Astrocyte of the hippocampus (primary cell): ENCODE data around the gene ALDH1B1.

ENCODE experiments used
- DNase-seq: peaks from one replicate; pipeline ENCODE4 v3.0.0; 2011; ENCODE audit warnings: low read depth, low spot score

ALDH1B1 gene

DNA sequence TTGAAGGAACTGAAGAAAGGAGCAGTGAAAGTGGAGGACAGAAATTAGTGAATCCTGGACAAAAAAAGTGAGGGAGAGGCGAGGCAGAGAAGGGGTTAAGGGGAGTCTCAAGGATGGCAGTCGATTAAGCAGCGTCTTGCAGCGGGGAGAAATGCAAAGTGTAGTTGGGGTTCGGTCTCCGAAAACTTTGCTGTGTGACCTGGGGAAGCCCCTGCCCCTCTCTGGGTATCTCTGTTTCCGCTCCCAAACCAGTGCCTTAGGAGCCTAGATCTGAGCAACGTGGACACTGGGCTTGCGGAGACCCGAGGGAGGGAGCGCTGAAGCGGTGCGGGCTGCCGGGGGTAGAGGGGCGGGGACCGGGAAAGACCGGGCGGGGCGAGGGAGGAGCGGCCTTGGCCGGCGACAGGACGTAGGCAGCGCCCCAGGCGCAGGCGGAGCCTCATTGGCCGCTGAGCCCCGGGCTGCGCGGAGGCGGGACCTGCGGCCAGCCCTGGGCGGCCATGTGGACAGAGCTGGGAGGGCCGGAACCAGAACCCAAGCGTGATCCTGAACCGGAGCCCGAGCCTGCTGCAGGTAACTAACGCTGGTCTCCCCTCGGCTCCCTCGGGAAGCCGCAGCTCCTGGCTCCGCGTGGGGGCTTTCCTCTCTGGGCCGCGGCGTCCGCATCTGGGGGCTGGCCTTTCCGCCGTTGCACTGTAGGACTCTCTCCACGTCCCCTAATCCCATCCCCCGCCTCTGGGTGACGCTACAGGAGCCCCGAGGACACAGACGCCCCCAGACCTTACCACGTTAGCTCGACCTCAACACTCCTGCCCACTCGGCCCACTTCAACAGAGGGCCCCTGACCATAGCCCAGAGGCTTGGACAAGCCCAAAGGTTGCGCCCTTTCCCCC is at the start of gene ALDH1B1:
ALDH1B1 (plus strand) TSS at position 468 of the 893 bp plus-strand sequence. CDS start 3,047 bp downstream, outside the sequence.
- DNase-seq, result peak; percentile 95

- no peak for DNase-seq
Measured at GRCh38 chr9:38343037-38343436, 49.5 kb upstream of the ALDH1B1 start.

DNA sequence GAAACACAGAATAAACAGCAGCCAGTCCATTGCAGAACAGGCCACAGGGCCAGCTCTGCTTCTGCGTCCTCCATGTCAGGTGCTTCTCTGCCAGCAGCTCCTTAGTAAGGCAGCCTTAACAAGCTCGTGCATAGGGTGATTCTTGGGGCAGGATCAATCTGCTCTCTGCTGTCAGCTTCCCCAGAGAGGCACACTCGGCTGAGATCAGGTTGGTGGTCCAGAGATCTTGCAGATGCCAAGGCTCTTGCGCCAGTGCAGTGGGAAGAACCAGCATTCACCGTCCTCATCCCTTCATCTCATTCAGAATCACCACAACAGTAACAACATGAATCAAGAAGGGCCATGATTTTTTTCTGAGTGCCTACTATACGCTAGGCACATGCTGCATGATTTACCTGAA is 49.0 kb upstream of the ALDH1B1 start:
- no peak for DNase-seq

GRCh38 chr9:38344566-38345324 is 47.8 kb upstream of the ALDH1B1 start:
- DNase-seq, result no peak

GRCh38 chr9:38345851-38346755 is 46.4 kb upstream of the ALDH1B1 start:
- no peak for DNase-seq

DNA sequence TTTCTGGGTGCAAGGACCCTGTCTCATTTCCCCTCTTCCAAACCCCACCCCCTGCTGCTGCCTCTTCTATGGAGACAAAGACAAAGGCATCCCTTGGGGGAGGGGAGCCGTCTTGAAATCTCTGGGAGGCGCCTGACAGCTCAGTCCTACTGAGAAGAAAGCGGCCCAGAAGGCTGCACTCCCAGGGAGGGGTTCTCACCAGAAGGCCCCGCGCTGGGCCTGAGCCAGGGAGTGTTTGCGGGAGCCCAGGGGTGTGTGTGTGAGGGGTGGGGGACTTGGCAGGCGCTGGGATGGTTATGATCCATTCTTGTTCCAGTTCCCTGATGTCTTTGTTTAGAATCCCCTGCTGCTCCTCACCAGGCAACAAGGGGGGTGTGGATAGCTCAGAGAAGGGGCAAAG is 45.7 kb upstream of the ALDH1B1 start:
- DNase-seq, result no peak

GRCh38 chr9:38347271-38347671 is 45.2 kb upstream of the ALDH1B1 start:
- peak; percentile 26 for DNase-seq

GRCh38 chr9:38347946-38348345 is 44.6 kb upstream of the ALDH1B1 start:
- DNase-seq, result no peak

GRCh38 chr9:38350529-38350928 is 42.0 kb upstream of the ALDH1B1 start:
- no peak for DNase-seq

- DNase-seq, result no peak
Measured at GRCh38 chr9:38352530-38353328, 39.8 kb upstream of the ALDH1B1 start.

DNA sequence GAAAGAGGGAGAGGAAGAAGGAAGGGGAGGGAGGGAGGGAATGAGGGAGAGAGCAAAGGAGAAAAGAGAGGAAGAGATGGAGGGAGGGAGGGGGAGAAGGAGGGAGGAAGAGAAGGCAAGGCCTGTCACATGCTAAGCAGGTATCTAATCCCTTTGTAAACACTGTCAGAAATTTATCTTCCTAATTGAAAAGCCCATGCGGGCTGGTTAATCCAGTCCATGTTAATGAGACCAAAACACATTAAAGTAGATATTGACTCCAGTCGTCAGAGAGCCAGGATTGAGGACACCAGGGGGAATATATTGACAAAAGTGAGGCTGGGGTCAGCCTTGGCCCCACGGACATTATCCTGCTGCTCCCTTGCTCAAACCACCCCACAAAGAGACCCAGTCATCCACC is 37.4 kb upstream of the ALDH1B1 start:
- DNase-seq, result no peak

DNA sequence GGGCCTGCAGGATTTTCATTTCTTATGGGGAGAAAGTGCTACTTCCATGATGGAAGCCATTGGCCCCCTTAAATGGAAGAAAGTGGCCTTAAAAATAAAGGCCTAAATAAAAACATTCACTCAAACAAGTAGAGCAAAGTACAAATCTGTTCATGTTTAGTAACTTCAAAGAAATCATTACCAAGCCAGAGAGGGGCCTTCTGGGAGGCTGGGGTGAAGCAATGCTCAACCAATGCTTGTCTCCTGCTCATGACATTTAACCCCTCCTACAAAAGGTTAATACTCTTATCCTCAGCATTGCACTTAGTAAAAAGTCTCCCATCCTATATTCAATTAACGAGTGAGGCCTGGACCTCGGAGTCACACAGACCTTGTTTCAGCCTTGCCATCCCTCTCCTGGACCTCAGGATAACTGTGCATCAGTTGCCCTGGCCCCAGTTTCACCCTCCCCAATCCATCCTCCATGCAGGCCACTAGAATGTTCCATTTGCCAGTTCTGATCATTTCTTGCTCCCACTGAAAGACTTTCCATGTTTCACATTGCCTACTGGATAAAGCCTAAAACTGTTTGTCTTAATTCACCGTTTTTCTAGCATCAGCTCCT is 36.9 kb upstream of the ALDH1B1 start:
- DNase-seq, result no peak

DNA sequence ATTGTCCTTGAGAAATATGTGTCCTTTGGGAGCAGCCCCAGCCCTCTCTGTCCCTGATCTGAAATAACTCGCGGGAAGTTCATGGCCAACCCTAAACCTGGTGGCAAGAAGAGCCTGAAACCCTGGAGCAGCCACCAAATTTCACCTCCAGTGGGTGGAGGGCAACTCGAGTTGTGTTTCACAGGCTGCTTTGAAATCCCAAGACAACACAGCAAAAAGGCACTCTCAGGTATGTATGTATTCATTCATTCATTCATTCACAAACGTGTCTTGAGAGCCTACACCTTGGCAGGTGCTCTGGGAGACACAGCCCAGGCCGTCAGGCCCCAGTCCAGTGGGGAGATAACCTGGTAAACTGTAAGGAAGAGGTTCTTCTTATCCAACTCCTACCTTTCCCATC is 35.7 kb upstream of the ALDH1B1 start:
- DNase-seq, result no peak

DNA sequence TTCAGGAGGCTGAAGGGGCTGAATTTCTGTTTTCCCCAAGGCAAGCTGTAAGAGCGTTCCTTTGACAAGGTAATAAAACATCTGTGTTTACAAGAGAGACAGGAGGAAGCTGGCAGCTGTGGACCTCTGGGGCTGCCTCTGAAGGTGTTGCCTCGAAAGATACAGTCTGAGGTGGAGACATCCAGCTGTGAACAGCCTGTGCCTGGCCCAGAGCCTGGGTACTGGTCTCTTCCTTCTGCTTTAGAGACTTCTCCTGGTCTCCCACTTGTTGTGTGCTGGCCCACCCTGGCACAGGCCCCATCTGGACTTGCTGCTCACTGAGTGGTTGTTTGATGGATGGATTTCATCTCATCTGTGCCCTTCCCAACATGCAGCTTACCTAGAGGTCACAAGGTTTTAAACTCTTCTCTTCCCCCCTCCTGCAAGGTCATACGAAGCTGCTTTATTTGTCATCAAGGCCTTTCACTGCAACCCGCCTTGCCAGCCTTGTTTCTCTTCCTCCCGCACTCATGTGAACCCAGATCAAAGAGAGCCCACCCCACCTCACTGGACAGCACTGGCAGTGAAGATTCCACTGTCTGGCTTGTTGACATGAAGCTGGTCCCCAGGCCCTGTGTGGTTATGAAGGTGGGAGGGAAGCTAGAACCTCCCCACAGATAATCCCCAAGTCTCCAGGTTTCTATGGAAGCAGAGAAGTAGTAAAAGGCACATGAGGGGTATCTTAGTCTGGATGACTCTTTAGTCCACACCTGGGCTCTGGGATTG is 35.0 kb upstream of the ALDH1B1 start:
- DNase-seq, result no peak

DNA sequence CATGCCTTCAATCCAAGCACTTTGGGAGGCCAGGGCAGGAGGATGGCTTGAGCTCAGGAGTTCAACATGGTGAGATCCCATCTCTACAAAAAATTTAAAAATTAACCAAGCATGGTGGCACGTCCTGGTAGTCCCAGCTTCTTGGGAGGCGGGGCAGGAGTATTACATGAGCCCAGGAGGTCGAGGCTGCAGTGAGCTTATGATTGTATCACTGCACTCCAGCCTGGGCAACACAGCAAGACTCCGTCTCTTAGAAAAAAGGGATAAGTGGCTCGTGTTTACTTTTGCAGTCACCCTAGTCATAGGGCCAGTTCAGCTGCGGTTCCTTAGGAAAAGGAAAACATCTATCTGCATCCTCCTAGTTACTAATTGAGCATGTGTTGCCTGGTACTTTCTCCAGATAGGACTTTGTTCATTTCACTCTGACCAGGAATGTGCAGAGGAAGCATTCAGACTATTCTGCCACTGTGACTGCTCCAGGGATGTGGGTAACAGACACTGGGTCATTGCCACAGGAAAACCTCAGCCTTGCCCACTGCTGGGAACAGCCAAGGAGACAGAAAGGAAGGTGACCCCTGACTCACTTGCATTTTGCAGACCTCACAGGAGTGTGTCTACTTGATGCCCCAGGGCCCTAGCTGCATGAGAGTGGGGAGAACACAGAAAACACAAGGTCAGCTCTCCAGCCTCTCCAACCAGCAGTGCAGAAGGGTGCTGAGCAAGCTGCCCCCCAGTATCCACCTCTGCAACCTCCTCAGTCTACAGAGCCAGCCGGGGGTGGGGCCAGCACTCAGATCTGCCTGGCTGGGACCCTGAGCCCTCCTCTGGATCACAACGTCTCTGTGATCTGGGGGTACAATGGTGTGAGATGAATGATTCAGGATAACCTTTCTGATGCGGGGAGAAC is 33.9 kb upstream of the ALDH1B1 start:
- DNase-seq, result peak; percentile 82

- DNase-seq, result no peak
Measured at GRCh38 chr9:38359297-38359653, 33.2 kb upstream of the ALDH1B1 start.

- DNase-seq, result peak; percentile 54
Measured at GRCh38 chr9:38359689-38360385, 32.7 kb upstream of the ALDH1B1 start.

DNA sequence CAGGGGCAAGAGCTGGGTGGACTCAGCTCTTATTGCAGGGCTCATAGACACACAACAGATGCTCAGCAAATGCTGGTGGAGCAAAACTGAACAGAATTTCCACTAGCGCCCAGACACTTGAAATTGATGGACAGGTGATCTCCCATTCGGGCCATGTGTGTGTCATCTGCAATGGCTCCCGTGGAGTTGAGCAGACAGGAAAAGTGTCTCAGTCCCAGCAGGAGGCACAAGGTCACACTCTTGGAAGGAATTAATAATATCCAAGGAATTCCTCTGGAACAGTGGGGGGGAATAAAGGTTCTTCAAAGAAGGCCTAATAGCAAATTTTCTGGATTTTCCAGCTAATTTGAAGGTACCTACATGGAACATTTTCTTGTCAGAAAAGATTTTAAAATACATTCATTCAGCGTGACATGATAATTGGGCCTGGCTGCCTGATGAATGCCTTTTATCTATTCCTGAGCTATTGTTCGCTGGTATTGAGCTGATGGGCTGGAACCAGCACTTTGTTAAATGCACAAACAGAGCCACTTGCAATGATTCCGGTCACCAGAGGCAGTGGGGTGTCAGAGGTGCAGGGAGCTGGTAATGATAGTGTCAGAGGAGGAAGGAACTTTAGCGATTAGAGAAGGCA is 31.5 kb upstream of the ALDH1B1 start:
- DNase-seq, result no peak
